ENCODE measurements around the gene RFPL2. TPM values are rescaled to one million over a fixed set of nuclear protein-coding genes. Genes with fewer than 3 reads are reported as not detected.

Gene RFPL2
- total and polyA plus RNA-seq, 2 donors (not counting 3 experiments of a cell fraction or from before 2014, with no cell fraction given): not detected

DNA sequence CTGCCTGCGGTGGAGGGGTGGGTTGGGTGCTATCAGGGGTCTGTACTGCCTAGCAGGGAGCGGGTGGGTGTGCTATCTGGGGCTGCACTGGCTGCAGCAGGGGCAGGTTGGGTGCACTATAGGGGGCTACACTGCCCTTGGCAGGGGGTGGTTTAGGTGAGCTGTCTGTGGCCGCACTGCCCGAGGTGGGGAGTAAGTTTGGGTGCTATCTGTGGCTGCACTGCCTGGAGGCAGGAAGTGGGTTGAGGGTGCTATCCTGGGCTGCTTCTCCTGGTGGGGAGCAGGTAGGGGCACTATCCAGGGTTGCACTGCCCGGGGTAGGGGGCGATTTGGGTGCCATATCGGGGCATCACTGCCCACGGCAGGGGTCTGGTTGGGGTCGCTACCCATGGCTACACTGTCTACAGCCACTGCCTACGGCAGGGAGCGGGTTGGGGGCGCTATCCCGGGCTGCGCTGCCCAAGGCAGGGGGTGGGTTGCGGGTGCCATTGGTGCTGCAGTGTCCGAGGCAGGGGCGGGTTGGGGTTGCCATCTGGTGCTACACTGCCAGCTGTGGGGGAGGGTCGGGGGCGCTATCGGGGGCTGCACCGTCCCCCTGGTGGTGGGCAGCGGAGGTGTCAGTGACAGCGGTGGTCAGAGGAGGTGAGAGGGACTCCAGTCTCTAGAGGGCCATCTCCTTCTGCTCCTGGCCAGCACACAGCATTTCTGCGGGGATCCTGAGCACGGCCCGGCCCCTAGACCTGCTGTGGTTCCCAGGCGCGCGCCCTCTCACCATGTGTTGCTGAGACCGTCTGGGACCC, 1.3 kb upstream of the RFPL2 start:
- BruUV-seq (replicated peaks): no TSS peak
- dilution Hi-C loops (cut with MboI; ENCODE audit: extremely low pct_ligation_motif_present, low sequenced_read_pairs): no loop called here

More for the DNA sequence above, 1.3 kb upstream of the RFPL2 start:
- Histone ChIP-seq H3K9ac (replicated peaks; ENCODE audit: extremely low read depth, insufficient read depth, low read length) (no peak overlapping the region), H3K27ac (ENCODE audit: insufficient read depth, low read depth, low read length) (no peak overlapping the region), H3K27me3 (ENCODE audit: control insufficient read depth in 2 of 2, insufficient read depth in 2 of 2, low read length in 2 of 2) (peaks cover 4 to 19% of the 10 kb centered on the region in 2 experiments), H3K4me2 (ENCODE audit: insufficient read depth, low read length) (no peak overlapping the region), H4K20me1 (replicated peaks; ENCODE audit: control insufficient read depth, extremely low read depth, insufficient read depth, low read length) (no peaks in the 10 kb centered on the region), H3K79me2 (ENCODE audit: control insufficient read depth, insufficient read depth, low read length) (no peaks in the 10 kb centered on the region), H3K36me3 (ENCODE audit: control insufficient read depth in 2 of 2, extremely low read depth in 1 of 2, insufficient read depth in 2 of 2, low read length in 2 of 2) (no peaks in the 10 kb centered on the region), H3K4me3 (replicated peaks in 1 of 3; ENCODE audit: insufficient read depth in 1 of 3, low read depth in 1 of 3, low read length in 3 of 3) (no peak overlapping the region), H3K4me1 (ENCODE audit: control insufficient read depth, extremely low read depth, insufficient read depth, low read length) (no peaks in the 10 kb centered on the region), H3K9me1 (replicated peaks; ENCODE audit: control insufficient read depth, extremely low read depth, insufficient read depth, low read length) (no peaks in the 10 kb centered on the region), H3K9me3 (replicated peaks; ENCODE audit: control insufficient read depth, insufficient read depth, low read length) (no peaks in the 10 kb centered on the region), H2AFZ (ENCODE audit: low read depth, low read length) (no peak overlapping the region)
- no peak for FAIRE-seq
- DNase-seq (ENCODE audit: low read depth, low spot score): no peak
- ChIA-PET CTCF (no interaction called here), POLR2A (no interaction called here)
- intact Hi-C loops (cut with micrococcal nuclease): loop anchor here (5.0 kb wide), 1 partner anchor 229 kb away; no protein-coding TSS in a partner anchor
- TF ChIP-seq MYC (IDR thresholded peaks at IDR 0.05; ENCODE audit: low read depth, low read length): no peak
- TF ChIP-seq EZH2 (IDR thresholded peaks at IDR 0.05; ENCODE audit: borderline replicate concordance, low read depth, low read length, severe bottlenecking): no peak
- TF ChIP-seq GATA2 (IDR thresholded peaks at IDR 0.05; ENCODE audit: insufficient read depth, insufficient read length, low read depth, low read length): no peak
- TF ChIP-seq, protein P1, sequence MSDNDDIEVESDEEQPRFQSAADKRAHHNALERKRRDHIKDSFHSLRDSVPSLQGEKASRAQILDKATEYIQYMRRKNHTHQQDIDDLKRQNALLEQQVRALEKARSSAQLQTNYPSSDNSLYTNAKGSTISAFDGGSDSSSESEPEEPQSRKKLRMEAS (IDR thresholded peaks at IDR 0.05; ENCODE audit: insufficient read depth, insufficient read length): no peak
- no peak for TF ChIP-seq FOS (IDR thresholded peaks at IDR 0.05; ENCODE audit: borderline replicate concordance, insufficient read depth, low read length)
- TF ChIP-seq POLR2A (IDR thresholded peaks at IDR 0.05; ENCODE audit: low read depth, low read length): no peak
- no peak for TF ChIP-seq POLR2AphosphoS5 (IDR thresholded peaks at IDR 0.05; ENCODE audit: insufficient read depth, low read depth, low read length)
- no peak for TF ChIP-seq JUN (IDR thresholded peaks at IDR 0.05; ENCODE audit: borderline replicate concordance, insufficient read depth, insufficient read length, low read depth)
- TF ChIP-seq, protein P2, sequence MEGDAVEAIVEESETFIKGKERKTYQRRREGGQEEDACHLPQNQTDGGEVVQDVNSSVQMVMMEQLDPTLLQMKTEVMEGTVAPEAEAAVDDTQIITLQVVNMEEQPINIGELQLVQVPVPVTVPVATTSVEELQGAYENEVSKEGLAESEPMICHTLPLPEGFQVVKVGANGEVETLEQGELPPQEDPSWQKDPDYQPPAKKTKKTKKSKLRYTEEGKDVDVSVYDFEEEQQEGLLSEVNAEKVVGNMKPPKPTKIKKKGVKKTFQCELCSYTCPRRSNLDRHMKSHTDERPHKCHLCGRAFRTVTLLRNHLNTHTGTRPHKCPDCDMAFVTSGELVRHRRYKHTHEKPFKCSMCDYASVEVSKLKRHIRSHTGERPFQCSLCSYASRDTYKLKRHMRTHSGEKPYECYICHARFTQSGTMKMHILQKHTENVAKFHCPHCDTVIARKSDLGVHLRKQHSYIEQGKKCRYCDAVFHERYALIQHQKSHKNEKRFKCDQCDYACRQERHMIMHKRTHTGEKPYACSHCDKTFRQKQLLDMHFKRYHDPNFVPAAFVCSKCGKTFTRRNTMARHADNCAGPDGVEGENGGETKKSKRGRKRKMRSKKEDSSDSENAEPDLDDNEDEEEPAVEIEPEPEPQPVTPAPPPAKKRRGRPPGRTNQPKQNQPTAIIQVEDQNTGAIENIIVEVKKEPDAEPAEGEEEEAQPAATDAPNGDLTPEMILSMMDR (IDR thresholded peaks at IDR 0.05; ENCODE audit: extremely low read depth in 1 of 2, insufficient read depth in 1 of 2, low read depth in 1 of 2, low read length in 2 of 2): no peak
